Prostate gland (tissue), 2 donors: ENCODE results near the gene ADAMTS14. TPM values are rescaled to one million over a fixed set of nuclear protein-coding genes. Genes with fewer than 3 reads are reported as not detected.

Experiments used
- DNase-seq: peaks from one replicate; pipeline ENCODE4 v3.0.0-alpha.2; 2019; ENCODE audit warnings: low spot score
- H3K27ac ChIP-seq, 2 donors: fragments of 200-600 bp; sonication (generic); 2 replicates each; pipeline ENCODE4 v1.5.1; 2017 to 2019
- H3K27me3 ChIP-seq: fragments of 200-600 bp; sonication (generic); replicated peaks from 2 replicates; pipeline ENCODE4 v1.5.1; 2019; ENCODE audit not compliant: insufficient read depth
- H3K36me3 ChIP-seq, 2 donors: fragments of 200-600 bp; sonication (generic); 1 replicate in 1 of 2; 2 replicates in 1 of 2; pipeline versions ENCODE4 v1.5.1 to v1.8.1; 2017 to 2019
- H3K4me1 ChIP-seq: fragments of 200-600 bp; sonication (generic); replicated peaks from 2 replicates; pipeline ENCODE4 v1.5.1; 2019
- H3K4me3 ChIP-seq, 2 donors: fragments of 200-600 bp; sonication (generic); 2 replicates each; pipeline ENCODE4 v1.5.1; 2017 to 2019
- H3K9me3 ChIP-seq: fragments of 200-600 bp; sonication (generic); 2 replicates; pipeline ENCODE4 v1.5.1; 2017
- CTCF ChIP-seq, 4 experiments: fragments of 200-600 bp in 2 of 4; fragments of 450-650 bp in 2 of 4; sonication (generic) in 2 of 4; IDR thresholded peaks; 1 replicate in 3 of 4; 2 replicates in 1 of 4; pipeline ENCODE4 v1.5.1; 2016 to 2019; ENCODE audit warnings: antibody characterized with exemption in 4 of 4, mild to moderate bottlenecking in 2 of 4, moderate library complexity in 2 of 4
- POLR2A ChIP-seq: fragments of 450-650 bp; IDR thresholded peaks from one replicate; pipeline ENCODE4 v1.6.1; 2016; ENCODE audit warnings: antibody characterized with exemption, mild to moderate bottlenecking
- POLR2AphosphoS5 ChIP-seq: sonication (generic); formaldehyde crosslinking; IDR thresholded peaks from one replicate; pipeline ENCODE4 v1.6.1; 2017; ENCODE audit warnings: antibody characterized with exemption
- WGBS: methylation state at CpG from one replicate; pipeline ENCODE4 v1.1.5; 2018; 5-methylcytosine and 5-hydroxymethylcytosine counted together
- intact Hi-C: fragments of 100-400 bp; cut with DNase I; formaldehyde crosslinking; loops from one replicate; pipeline ENCODE4 v1.14.2; 2022
- total RNA-seq, 2 donors: library from RNA; depleted of rRNA; stranded (reverse); fragments of >200 nt; gene quantifications; one replicate each; pipeline ENCODE4 v1.1.0, GENCODE V29; 2016

The ADAMTS14 gene
- total RNA-seq, 2 donors from 2014 or later: 0.28 TPM; not detected in 1

DNA sequence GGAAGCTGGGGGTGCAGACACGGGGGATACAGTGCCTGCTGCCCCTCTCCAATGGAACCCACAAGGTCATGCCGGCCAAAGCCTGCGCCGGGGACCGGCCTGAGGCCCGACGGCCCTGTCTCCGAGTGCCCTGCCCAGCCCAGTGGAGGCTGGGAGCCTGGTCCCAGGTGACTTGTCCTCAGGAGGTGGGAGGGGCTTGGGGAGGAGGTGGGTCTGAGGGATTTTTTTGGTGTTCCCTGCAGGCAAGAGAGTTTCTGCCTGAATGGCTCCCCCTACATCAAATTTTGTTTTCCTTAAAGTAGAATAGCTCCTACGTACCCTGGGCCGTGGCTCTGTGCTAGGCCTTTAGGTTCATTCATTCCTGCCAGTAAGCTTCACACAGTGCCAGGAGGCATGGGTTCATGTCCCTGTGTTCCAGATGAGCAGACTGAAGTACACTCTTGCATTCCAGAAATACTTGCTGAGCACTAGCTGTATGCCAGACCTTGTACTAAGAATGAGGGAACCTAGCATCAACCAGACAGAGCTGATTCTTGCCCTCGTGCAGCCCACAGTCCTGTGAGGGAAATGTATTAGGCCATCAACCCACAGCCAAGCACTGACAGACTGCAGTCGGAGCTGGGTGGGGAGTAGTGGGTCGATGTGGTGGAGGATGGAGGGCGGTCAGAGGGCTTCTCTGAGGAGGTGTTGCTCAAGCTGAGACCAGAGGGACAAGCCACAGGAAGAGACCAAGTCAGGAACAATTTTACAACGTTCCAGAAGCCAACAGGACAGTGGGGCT lies 81.7 kb downstream of the ADAMTS14 start:
- no peaks in the 10 kb centered on the region for H3K4me1 ChIP-seq
- no peak overlapping the region for H3K27ac ChIP-seq
- H3K9me3 ChIP-seq: no peaks in the 10 kb centered on the region
- no peaks in the 10 kb centered on the region for H3K27me3 ChIP-seq
- WGBS: 75% methylated on average over 15 of the region's 15 CpGs
- intact Hi-C loops: loop anchor here (10.0 kb wide), 1 partner anchor 539 kb away; no protein-coding TSS in a partner anchor
- H3K36me3 ChIP-seq: no peaks in the 10 kb centered on the region
- DNase-seq: no peak
- H3K4me3 ChIP-seq: no peak overlapping the region
- TF ChIP-seq POLR2AphosphoS5: no peak
- no peak for TF ChIP-seq CTCF (IDR thresholded peaks at IDR 0.05)
- TF ChIP-seq POLR2A: no peak

DNA sequence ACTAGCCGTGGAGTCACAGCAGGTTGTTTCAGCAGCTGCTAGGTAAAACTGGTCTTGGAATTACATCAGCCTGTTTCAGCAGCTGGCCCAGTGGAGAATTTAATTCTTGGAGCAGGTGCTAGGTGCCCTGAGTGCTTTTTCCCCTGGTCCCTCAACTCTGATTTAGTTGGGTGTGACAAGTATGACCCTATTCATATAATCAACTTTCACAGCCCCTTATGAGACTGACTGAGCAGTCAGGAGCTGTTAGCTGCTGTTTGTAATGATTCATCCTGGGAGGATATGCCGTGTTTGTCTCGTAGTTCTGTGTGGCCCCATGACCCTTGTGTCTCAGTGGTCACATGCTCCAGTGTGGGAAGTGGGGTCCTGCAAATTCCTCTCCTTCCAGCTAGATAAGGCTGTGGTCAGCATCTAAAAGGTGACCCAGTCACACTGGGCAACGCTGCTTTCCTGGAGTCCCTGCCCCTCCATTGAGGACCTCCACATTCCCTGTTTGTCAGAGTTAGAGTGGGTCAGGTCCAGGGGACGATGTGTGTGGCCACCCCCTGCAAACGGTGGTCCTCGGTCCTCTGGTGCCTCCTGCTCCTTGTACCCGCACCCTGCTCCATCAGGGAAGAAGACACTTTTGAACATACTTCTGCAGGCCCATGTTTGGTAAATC lies 84.5 kb downstream of the ADAMTS14 start:
- intact Hi-C loops: loop anchor here (5.0 to 10.0 kb wide), 2 partner anchors 295 to 542 kb away; no protein-coding TSS in a partner anchor
- 90% methylated on average over 8 of the region's 8 CpGs for WGBS

GRCh38 chr10:70757856-70758255 lies 85.5 kb downstream of the ADAMTS14 start:
- Histone ChIP-seq H3K27ac (no peak overlapping the region), H3K27me3 (no peaks in the 10 kb centered on the region), H3K4me3 (no peak overlapping the region), H3K36me3 (no peaks in the 10 kb centered on the region), H3K4me1 (no peaks in the 10 kb centered on the region), H3K9me3 (no peaks in the 10 kb centered on the region)
- intact Hi-C loops: loop anchor here (2.0 to 10.0 kb wide), 3 partner anchors 207 to 543 kb away; no protein-coding TSS in a partner anchor
- WGBS: 87% methylated on average over 13 of the region's 13 CpGs
- no peak for DNase-seq
- no peak for TF ChIP-seq POLR2AphosphoS5
- no peak for TF ChIP-seq CTCF (IDR thresholded peaks at IDR 0.05)
- no peak for TF ChIP-seq POLR2A

More for the DNA sequence above, 84.5 kb downstream of the ADAMTS14 start:
- H3K4me3 ChIP-seq: no peak overlapping the region
- no peak for TF ChIP-seq POLR2AphosphoS5
- TF ChIP-seq POLR2A: no peak
- TF ChIP-seq CTCF (IDR thresholded peaks at IDR 0.05): no peak
- no peak overlapping the region for H3K27ac ChIP-seq
- no peak for DNase-seq
- H3K27me3 ChIP-seq: no peaks in the 10 kb centered on the region
- no peaks in the 10 kb centered on the region for H3K9me3 ChIP-seq
- no peaks in the 10 kb centered on the region for H3K36me3 ChIP-seq
- no peaks in the 10 kb centered on the region for H3K4me1 ChIP-seq

DNA sequence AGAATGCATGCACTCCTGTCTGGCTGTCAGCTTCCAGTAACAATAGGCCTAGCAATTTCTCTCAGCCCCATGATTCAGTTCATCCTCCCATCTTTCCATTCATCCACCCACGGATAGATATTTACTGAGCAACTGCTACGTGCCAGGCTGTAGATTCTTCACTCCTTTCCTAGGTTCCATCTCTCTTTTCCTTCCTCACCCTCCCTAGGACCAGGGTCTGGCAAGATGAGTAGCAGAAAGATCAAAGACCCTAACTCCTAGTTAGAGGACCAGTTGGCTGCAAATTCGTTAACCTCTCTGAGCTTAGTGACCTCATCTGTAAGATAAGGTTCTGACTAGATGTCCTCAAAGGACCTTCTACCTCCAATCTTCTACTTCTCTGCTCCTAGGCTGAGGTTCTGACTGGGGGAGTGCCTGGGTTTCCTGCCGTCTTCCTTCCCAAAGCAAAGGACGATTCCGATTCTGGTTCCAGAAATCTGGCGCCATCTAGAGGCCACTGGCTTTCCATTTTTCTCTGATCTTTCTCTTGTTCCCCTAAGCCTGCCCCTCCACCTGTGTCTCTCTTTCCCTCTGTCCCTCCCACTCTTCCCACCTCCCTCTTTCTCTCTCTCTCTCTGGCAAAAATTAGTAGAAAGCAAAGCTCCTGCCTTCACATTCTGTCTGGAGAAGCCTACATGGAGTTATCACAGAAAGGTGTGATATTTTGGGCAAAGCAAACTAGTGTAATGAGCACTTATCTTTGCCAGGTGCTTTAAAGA lies 86.6 kb downstream of the ADAMTS14 start:
- Histone ChIP-seq H3K27me3 (no peaks in the 10 kb centered on the region), H3K27ac (no peak overlapping the region), H3K4me3 (no peak overlapping the region), H3K36me3 (no peaks in the 10 kb centered on the region), H3K4me1 (no peaks in the 10 kb centered on the region), H3K9me3 (no peaks in the 10 kb centered on the region)
- DNase-seq: peak; percentile 66
- intact Hi-C loops: loop anchor here (2.0 to 10.0 kb wide), 3 partner anchors 208 to 544 kb away; no protein-coding TSS in a partner anchor
- TF ChIP-seq CTCF (IDR thresholded peaks at IDR 0.05): peak; percentile 57 to 74 (median 66)
- TF ChIP-seq POLR2AphosphoS5: no peak
- 28% methylated on average over 7 of the region's 7 CpGs for WGBS
